Endothelial cell of umbilical vein (primary cell): ENCODE results near the gene RUFY3.

Experiments
- CTCF ChIP-seq, 2 donors: IDR thresholded peaks; 1 replicate in 1 of 2; 2 replicates in 1 of 2; pipeline ENCODE4 v1.5.1; 2011; ENCODE audit warnings: low read length in 2 of 2, mild to moderate bottlenecking in 2 of 2, moderate library complexity in 2 of 2, control low read depth in 1 of 2, inconsistent platforms in 1 of 2, low read depth in 1 of 2; ENCODE audit not compliant: insufficient read depth in 1 of 2; ENCODE audit errors: extremely low read depth in 1 of 2
- GATA2 ChIP-seq: IDR thresholded peaks from 2 replicates; pipeline ENCODE4 v1.7.0; 2011; ENCODE audit warnings: low read depth, mild to moderate bottlenecking, moderate library complexity, mixed read lengths, low read length; ENCODE audit not compliant: insufficient read length, insufficient read depth
- MAX ChIP-seq: IDR thresholded peaks from 2 replicates; pipeline ENCODE4 v1.6.1; 2011; ENCODE audit not compliant: insufficient read depth, insufficient read length
- POLR2A ChIP-seq: IDR thresholded peaks from 2 replicates; pipeline ENCODE4 v1.6.1; 2012; ENCODE audit warnings: low read depth, mild to moderate bottlenecking, control low read depth, low read length
- POLR2AphosphoS5 ChIP-seq: IDR thresholded peaks from 2 replicates; pipeline ENCODE4 v1.6.1; 2012; ENCODE audit warnings: low read depth, mild to moderate bottlenecking, control low read depth, low read length, moderate library complexity; ENCODE audit not compliant: insufficient read depth

- TF ChIP-seq POLR2A (no peak), CTCF (IDR thresholded peaks at IDR 0.05; ENCODE audit: extremely low read depth in 1 of 2, insufficient read depth in 1 of 2, low read depth in 1 of 2, low read length in 2 of 2) (no peak), MAX (no peak), POLR2AphosphoS5 (no peak), GATA2 (no peak)
These were observed 12.1 kb upstream of the RUFY3 start for GRCh38 chr4:70709611-70710205.
